Astrocyte (in vitro differentiated cells and primary cell): ENCODE data around the gene BEST4.

Experiments
- CTCF ChIP-seq: IDR thresholded peaks from 2 replicates; pipeline ENCODE4 v1.5.1; 2011; ENCODE audit warnings: low read depth, mild to moderate bottlenecking, inconsistent platforms, low read length, moderate library complexity; ENCODE audit not compliant: insufficient read depth
- EZH2 ChIP-seq: IDR thresholded peaks from 2 replicates; pipeline ENCODE4 v1.6.1; 2012; ENCODE audit warnings: mild to moderate bottlenecking, low read length, inconsistent platforms; ENCODE audit not compliant: insufficient read depth

GRCh38 chr1:44759077-44759476 lies 28.9 kb downstream of the BEST4 start:
- no peak for TF ChIP-seq CTCF
- TF ChIP-seq EZH2, result no peak
